ENCODE data around the gene SRA1.
"Not testable (repeated sequence)": the region's sequence is repeated elsewhere in the genome, so short reads cannot be mapped to it uniquely, and the experiment has no call there.

Gene SRA1

GRCh38 chr5:140557136-140557805 is at the start of gene SRA1:
Gene SRA1 (minus strand): TSS chr5:140557473. CDS start chr5:140557452, 21 bp downstream.
- peak; percentile 89 for DNase-seq (ENCODE audit: low spot score)

- no peak for DNase-seq (ENCODE audit: low spot score)
These were observed 49.8 kb upstream of the SRA1 start for GRCh38 chr5:140607031-140607430.

- DNase-seq (ENCODE audit: low spot score), result no peak
These were observed 48.6 kb upstream of the SRA1 start for GRCh38 chr5:140605879-140606278.

GRCh38 chr5:140603734-140604133 is 46.5 kb upstream of the SRA1 start:
- no peak for DNase-seq (ENCODE audit: low spot score)

- not testable (repeated sequence) for DNase-seq (ENCODE audit: low spot score)
These were observed 46.1 kb upstream of the SRA1 start for GRCh38 chr5:140603446-140603698.

GRCh38 chr5:140602147-140602546 is 44.9 kb upstream of the SRA1 start:
- DNase-seq (ENCODE audit: low spot score), result no peak

- DNase-seq (ENCODE audit: low spot score), result no peak
These were observed 42.8 kb upstream of the SRA1 start for GRCh38 chr5:140600096-140600495.

- DNase-seq (ENCODE audit: low spot score), result no peak
These were observed 41.6 kb upstream of the SRA1 start for GRCh38 chr5:140598836-140599235.

- DNase-seq (ENCODE audit: low spot score), result no peak
These were observed 39.1 kb upstream of the SRA1 start for GRCh38 chr5:140596321-140596741.

- peak; percentile 47 for DNase-seq (ENCODE audit: low spot score)
These were observed 38.4 kb upstream of the SRA1 start for GRCh38 chr5:140595538-140596300.

GRCh38 chr5:140594169-140594568 is 36.9 kb upstream of the SRA1 start:
- DNase-seq (ENCODE audit: low spot score), result no peak

GRCh38 chr5:140593070-140593469 is 35.8 kb upstream of the SRA1 start:
- not testable (repeated sequence) for DNase-seq (ENCODE audit: low spot score)

- DNase-seq (ENCODE audit: low spot score), result no peak
These were observed 34.6 kb upstream of the SRA1 start for GRCh38 chr5:140591747-140592372.

GRCh38 chr5:140590861-140591260 is 33.6 kb upstream of the SRA1 start:
- no peak for DNase-seq (ENCODE audit: low spot score)

- no peak for DNase-seq (ENCODE audit: low spot score)
These were observed 31.2 kb upstream of the SRA1 start for GRCh38 chr5:140588311-140589070.

- no peak for DNase-seq (ENCODE audit: low spot score)
These were observed 30.2 kb upstream of the SRA1 start for GRCh38 chr5:140587495-140587894.

- not testable (repeated sequence) for DNase-seq (ENCODE audit: low spot score)
These were observed 22.0 kb upstream of the SRA1 start for GRCh38 chr5:140579188-140579747.

- no peak for DNase-seq (ENCODE audit: low spot score)
These were observed 19.5 kb upstream of the SRA1 start for GRCh38 chr5:140576776-140577201.

GRCh38 chr5:140575309-140575708 is 18.0 kb upstream of the SRA1 start:
- no peak for DNase-seq (ENCODE audit: low spot score)

GRCh38 chr5:140574165-140574564 is 16.9 kb upstream of the SRA1 start:
- DNase-seq (ENCODE audit: low spot score), result no peak

- no peak for DNase-seq (ENCODE audit: low spot score)
These were observed 16.4 kb upstream of the SRA1 start for GRCh38 chr5:140573683-140574082.

- DNase-seq (ENCODE audit: low spot score), result no peak
These were observed 13.8 kb upstream of the SRA1 start for GRCh38 chr5:140571105-140571504.
